GM23338 (cell line): ENCODE data around the gene EMC6.

Source experiments
- CTCF ChIP-seq, 2 experiments: fragments of 200-600 bp in 1 of 2; sonication (generic) in 1 of 2; conservative IDR thresholded peaks; 2 replicates each; pipeline versions ENCODE4 v1.5.1 to v1.6.1; 2016 to 2017; ENCODE audit warnings: antibody characterized with exemption in 2 of 2, low read depth in 2 of 2, mild to moderate bottlenecking in 2 of 2, moderate library complexity in 1 of 2
- STAT1 ChIP-seq: IDR thresholded peaks from one replicate; pipeline ENCODE4 v1.6.1; 2016; ENCODE audit warnings: antibody characterized with exemption; ENCODE audit not compliant: unreplicated experiment

- no peak for TF ChIP-seq STAT1
- TF ChIP-seq CTCF (conservative IDR thresholded peaks at IDR 0.05; ENCODE audit: low read depth in 2 of 2) = no peak
Observed at GRCh38 chr17:3718201-3718600, 49.6 kb downstream of the EMC6 start.
